Measurements from ENCODE around the gene SCN1A.

The SCN1A gene

DNA sequence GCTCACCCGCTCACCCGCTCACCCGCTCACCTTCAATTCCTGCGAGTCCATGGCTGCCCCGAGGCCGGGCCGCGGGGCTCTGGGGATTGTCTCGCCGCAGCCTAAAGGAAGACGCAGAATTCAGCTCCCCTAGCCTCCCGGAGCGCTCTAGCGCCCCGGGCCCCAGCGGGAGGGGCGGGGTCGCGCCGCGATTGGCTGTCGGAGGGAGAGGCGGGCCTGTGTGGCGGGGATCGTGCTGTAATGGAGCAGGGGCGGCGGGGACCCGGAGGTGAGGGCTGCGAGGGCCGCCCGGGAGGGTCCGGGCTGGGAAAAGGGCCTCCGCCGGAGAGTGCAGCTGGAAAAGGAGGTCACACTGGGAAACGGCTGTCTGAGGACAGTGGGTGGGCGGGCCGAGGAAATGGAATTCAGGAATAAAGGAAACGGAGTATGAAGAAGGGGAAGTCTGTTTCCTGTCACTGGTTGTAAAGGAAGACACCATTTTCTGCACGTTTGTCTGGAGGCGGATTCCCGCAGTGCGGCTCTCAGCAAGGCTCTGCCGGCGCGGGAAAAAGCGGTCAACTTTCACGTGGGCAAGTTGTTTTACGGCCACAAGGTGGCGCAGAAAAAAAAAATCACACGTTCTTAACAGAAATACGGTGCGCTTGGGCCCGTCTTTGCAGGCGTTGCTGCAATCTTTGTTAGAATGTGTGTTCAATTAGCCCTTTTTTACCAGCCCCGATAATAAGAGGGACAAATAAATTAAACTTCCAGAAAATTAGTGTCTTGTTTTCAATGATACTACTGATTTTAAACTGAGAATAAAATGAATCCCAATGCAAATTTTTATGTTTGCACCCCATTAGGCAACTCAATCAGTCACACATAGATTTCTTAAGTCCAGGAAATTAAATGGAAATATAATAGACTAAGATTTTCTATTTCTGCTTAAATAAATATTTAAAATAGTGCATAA lies 173.9 kb downstream of the SCN1A start, which contains the start of gene TTC21B:
TSS of gene TTC21B (minus strand) at position 122 of the 952 bp plus-strand sequence. CDS start at position 51, 71 bp downstream.
- peak within 1 kb of the TSS; percentile 86 for H3K27ac ChIP-seq
- TF ChIP-seq, protein P1, sequence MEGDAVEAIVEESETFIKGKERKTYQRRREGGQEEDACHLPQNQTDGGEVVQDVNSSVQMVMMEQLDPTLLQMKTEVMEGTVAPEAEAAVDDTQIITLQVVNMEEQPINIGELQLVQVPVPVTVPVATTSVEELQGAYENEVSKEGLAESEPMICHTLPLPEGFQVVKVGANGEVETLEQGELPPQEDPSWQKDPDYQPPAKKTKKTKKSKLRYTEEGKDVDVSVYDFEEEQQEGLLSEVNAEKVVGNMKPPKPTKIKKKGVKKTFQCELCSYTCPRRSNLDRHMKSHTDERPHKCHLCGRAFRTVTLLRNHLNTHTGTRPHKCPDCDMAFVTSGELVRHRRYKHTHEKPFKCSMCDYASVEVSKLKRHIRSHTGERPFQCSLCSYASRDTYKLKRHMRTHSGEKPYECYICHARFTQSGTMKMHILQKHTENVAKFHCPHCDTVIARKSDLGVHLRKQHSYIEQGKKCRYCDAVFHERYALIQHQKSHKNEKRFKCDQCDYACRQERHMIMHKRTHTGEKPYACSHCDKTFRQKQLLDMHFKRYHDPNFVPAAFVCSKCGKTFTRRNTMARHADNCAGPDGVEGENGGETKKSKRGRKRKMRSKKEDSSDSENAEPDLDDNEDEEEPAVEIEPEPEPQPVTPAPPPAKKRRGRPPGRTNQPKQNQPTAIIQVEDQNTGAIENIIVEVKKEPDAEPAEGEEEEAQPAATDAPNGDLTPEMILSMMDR (conservative IDR thresholded peaks at IDR 0.05) = peak; percentile 81

DNA sequence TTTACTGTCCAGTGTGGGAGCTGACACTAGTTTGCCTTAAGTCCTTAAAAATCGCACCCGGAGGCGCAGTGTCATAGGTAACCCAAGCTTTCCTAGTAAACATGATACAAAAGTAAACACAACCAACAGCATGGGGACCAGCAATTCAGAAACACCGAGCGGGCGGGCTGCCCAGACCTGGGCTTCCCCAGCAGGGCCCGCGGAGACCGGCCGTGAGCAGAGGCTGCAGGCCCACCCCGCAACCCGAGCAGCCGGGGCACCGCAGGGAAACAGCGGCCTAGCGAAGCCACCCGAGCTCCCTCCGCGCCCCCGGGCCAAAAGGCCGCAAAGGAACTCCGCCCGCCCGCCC lies 174.5 kb downstream of the SCN1A start:
- TF ChIP-seq, protein P1 (conservative IDR thresholded peaks at IDR 0.05) = no peak
- peak overlapping the region; percentile 86 for H3K27ac ChIP-seq

DNA sequence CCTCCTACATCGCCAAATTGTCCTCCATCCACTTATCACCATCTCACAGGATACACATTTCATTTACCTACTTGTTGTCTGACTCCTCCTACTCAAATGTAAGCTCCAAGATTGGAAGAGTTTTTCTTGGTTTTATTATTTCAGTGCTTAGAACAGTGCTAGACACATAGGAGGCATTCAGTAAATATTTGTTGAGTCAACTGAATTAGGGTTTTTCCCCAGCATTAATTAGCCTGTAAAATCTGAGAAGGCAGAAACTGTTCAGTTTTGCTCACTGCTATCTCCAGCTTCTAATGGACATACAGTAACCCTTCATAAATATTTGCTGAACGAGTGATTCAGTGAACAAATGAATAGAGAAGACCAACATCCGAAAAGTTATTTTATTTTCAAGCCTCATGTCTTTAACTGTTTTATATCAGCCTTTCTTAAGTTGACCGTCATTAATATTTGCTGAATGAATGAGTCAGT lies 175.0 kb downstream of the SCN1A start:
- TF ChIP-seq, protein P1 (conservative IDR thresholded peaks at IDR 0.05) = no peak
- H3K27ac ChIP-seq = peak overlapping the region; percentile 86

DNA sequence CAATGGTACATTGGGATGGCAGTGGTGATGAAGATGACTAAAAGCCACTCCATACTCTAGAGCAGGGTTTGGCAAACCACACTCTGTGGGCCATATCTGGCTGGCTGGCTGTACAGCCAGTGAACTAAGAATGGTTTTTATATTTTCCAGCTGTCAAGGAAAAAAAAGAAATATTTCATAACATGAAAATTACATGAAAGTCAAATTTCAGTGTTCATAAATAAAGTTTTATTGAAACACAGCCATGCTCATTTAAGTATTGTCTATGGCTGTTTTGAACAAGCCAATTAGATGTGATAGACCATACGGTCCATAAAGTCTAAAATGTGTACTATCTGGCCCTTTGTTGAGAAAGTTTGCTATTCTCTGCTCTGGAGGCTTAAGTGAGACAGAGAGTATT lies 175.7 kb downstream of the SCN1A start:
- peak overlapping the region; percentile 86 for H3K27ac ChIP-seq
- TF ChIP-seq, protein P1 (conservative IDR thresholded peaks at IDR 0.05) = no peak

DNA sequence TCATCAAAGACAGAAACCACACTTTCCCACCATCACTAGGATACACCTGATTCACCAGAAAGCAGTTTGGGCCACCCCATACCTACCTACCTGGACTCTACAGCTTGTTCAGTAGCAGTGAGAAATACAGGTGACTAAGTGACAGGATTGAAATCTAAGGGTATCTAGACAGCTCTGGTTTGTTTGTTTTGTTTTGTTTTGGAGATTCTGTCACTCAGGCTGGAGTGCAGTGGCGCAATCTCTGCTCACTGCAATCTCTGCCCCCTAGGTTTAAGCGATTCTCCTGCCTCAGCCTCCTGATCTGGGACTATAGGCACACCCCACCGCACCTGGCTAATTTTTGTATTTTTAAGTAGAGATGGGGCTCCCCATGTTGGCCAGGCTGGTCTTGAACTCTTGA lies 177.4 kb downstream of the SCN1A start:
- H3K27ac ChIP-seq = peak overlapping the region; percentile 86; the same call in 1 of the 2 replicates
- TF ChIP-seq, protein P1 (conservative IDR thresholded peaks at IDR 0.05) = no peak

DNA sequence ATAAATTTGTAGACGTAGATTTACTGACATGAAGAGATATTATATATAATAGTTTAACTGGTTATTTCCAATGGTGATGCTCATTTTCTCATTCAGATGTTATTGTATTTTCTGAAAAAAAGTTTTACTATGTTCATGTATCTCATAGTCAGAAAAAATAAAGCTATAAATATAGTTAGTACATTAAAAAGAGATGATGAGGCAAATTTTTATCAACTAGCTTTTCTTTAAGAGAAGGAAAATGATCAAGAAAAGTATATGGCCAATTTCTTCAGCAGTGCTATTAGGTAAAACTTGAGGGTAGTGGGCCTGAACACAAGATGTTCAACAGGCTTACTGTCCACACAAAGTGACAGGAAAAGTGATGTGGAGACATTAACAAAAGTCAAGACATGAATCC lies 186.0 kb downstream of the SCN1A start:
- H3K27ac ChIP-seq = no peak overlapping the region
- TF ChIP-seq, protein P1 (conservative IDR thresholded peaks at IDR 0.05) = no peak

DNA sequence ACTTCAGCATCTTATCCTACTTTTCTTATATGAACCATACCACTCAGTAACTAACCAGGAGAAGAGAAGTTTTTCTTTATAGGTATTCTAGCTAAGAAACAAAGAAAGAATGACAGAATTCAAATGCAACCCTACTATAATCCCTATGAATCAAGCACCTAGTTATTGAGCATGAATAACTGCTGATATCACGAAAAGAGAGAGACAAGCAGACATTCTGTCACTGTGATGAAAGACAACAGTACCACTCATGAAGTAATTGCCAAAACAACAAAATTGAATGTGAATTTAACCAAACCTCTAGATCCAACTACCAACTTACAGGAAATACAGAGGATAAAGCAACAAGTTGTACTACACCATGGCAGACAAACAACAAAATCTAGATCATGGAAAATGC lies 189.6 kb downstream of the SCN1A start:
- TF ChIP-seq, protein P1 (conservative IDR thresholded peaks at IDR 0.05) = no peak
- no peak overlapping the region for H3K27ac ChIP-seq
